ENCODE measurements around the gene CCDC92. TPM values are rescaled to one million over a fixed set of nuclear protein-coding genes. Genes with fewer than 3 reads are reported as not detected.
"Not testable (repeated sequence)": the region's sequence is repeated elsewhere in the genome, so short reads cannot be mapped to it uniquely, and the experiment has no call there.

The CCDC92 gene
- total RNA-seq, 4 donors from 2014 or later: 6.5 to 17.1 (median 10.6) TPM

DNA sequence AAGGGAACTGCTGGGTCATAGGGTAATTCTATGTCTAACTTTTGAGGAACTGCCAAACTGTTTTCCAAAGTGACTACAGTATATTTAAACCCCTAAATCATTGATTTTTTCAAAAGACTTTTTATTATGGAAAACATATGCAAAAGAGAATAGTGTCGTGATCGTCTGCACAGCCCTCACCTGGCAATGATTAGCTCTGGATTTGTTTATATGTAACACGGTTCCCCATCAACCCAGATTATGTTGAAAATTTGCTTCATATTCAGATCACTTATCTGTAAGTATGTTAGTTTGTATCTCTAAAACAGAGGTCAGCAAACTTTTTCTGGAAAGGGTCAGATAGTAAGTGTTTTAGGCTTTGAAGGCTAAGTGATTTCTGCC lies 52.7 kb downstream of the CCDC92 start:
- TF ChIP-seq POLR2AphosphoS5 (IDR thresholded peaks at IDR 0.05) (no peak), EP300 (IDR thresholded peaks at IDR 0.05) (no peak), POLR2A (IDR thresholded peaks at IDR 0.05) (no peak)
- TF ChIP-seq, protein P1, sequence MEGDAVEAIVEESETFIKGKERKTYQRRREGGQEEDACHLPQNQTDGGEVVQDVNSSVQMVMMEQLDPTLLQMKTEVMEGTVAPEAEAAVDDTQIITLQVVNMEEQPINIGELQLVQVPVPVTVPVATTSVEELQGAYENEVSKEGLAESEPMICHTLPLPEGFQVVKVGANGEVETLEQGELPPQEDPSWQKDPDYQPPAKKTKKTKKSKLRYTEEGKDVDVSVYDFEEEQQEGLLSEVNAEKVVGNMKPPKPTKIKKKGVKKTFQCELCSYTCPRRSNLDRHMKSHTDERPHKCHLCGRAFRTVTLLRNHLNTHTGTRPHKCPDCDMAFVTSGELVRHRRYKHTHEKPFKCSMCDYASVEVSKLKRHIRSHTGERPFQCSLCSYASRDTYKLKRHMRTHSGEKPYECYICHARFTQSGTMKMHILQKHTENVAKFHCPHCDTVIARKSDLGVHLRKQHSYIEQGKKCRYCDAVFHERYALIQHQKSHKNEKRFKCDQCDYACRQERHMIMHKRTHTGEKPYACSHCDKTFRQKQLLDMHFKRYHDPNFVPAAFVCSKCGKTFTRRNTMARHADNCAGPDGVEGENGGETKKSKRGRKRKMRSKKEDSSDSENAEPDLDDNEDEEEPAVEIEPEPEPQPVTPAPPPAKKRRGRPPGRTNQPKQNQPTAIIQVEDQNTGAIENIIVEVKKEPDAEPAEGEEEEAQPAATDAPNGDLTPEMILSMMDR (IDR thresholded peaks at IDR 0.05): no peak
- WGBS: 51% methylated on average over 3 of the region's 3 CpGs
- H3K4me1 ChIP-seq: no peaks in the 10 kb centered on the region
- no peak overlapping the region for H3K4me3 ChIP-seq
- H3K27ac ChIP-seq: no peak overlapping the region
- H3K27me3 ChIP-seq: peaks cover 6% of the 10 kb centered on the region
- H3K9me3 ChIP-seq: no peaks in the 10 kb centered on the region
- H3K36me3 ChIP-seq: no peaks in the 10 kb centered on the region
- DNase-seq (ENCODE audit: low spot score in 2 of 2): no peak

DNA sequence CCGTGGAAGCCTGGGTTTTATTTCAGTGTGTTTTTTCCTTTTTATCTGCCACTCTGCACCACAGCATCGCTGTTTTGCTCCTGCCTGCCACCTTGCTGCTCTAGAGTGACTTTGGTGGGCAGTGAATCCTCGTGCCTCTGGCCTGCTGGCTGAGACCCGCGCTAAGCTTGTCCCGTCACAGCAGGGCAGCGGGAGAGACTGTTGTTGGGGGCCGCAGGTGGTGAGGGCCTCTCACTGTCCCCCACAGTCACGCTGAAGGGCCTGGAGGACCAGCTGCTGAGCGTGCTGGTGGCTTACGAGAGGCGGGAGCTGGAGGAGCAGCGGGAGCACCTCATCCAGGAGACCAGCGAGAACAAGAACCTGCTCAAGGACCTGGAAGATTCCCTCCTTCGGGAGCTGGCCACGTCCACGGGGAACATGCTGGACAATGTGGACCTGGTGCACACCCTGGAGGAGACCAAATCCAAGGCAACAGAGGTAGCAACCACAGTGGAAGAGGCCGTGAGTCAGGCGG lies 55.2 kb downstream of the CCDC92 start:
- DNase-seq (ENCODE audit: low spot score in 2 of 2): no peak
- Histone ChIP-seq H3K9me3 (no peaks in the 10 kb centered on the region), H3K4me3 (no peak overlapping the region), H3K4me1 (no peaks in the 10 kb centered on the region), H3K36me3 (no peaks in the 10 kb centered on the region), H3K27ac (no peak overlapping the region), H3K27me3 (peaks cover 15% of the 10 kb centered on the region)
- 87% methylated on average over 18 of the region's 19 CpGs for WGBS
- TF ChIP-seq POLR2AphosphoS5 (IDR thresholded peaks at IDR 0.05): no peak
- TF ChIP-seq, protein P1 (IDR thresholded peaks at IDR 0.05): no peak
- no peak for TF ChIP-seq EP300 (IDR thresholded peaks at IDR 0.05)
- TF ChIP-seq POLR2A (IDR thresholded peaks at IDR 0.05): no peak

DNA sequence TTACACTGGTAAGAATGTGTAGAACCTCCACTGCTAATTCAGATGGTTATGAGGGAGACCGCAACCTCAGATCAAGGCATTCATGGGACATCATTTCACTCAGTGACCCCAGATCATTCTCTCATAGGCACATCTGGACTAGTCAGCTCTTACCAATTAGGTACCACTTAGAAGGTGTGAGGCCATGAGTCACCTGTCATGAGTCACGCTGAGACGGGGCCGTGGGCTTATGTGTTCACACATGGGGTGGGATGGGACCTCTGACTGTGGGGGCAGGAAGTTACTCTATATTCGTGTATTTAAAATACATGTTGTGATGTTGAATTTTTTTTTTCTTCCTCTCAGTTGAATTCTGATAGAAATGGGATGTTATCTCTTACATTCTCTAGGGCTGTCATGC lies 55.9 kb downstream of the CCDC92 start:
- no peak for DNase-seq (ENCODE audit: low spot score in 2 of 2)
- Histone ChIP-seq H3K36me3 (no peaks in the 10 kb centered on the region), H3K27me3 (peaks cover 15% of the 10 kb centered on the region), H3K4me1 (no peaks in the 10 kb centered on the region), H3K27ac (no peak overlapping the region), H3K9me3 (no peaks in the 10 kb centered on the region), H3K4me3 (no peak overlapping the region)
- WGBS: 67% methylated on average over 5 of the region's 5 CpGs
- TF ChIP-seq EP300 (IDR thresholded peaks at IDR 0.05) (no peak), POLR2A (IDR thresholded peaks at IDR 0.05) (no peak), POLR2AphosphoS5 (IDR thresholded peaks at IDR 0.05) (no peak)
- TF ChIP-seq, protein P1 (IDR thresholded peaks at IDR 0.05): no peak

DNA sequence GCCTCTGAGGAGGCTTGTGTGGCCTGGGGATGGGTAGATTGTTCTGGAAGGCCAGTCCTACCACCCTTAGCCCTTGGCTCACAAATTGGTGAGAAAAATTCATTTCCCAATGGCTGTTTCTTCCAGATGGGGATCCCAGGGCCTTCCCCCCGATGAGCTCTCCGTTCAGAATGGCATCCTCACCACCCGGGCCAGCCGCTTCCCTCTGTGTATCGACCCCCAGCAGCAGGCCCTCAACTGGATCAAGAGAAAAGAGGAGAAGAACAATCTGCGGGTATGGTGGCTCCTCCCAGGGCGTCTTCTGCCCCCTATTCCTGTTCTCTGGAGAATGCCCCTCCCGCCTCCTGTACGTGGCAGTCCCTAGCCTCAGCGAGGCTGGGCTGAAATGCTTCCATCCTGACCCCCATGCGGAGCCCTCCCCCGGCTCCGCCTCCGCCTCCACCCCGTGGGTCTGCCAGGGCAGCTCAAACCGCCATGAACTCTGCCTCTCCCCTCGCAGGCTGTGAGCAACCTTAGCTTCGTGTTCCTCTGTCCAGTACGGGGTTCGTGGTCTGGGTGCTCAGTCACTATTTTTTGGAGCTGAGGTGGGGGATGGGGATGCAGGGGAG lies 57.8 kb downstream of the CCDC92 start:
- Histone ChIP-seq H3K4me1 (no peaks in the 10 kb centered on the region), H3K27me3 (peaks cover 15% of the 10 kb centered on the region), H3K4me3 (no peak overlapping the region), H3K27ac (no peak overlapping the region), H3K9me3 (no peaks in the 10 kb centered on the region), H3K36me3 (no peaks in the 10 kb centered on the region)
- TF ChIP-seq POLR2AphosphoS5 (IDR thresholded peaks at IDR 0.05) (no peak), POLR2A (IDR thresholded peaks at IDR 0.05) (no peak)
- 66% methylated on average over 20 of the region's 20 CpGs for WGBS
- DNase-seq (ENCODE audit: low spot score in 2 of 2): no peak

DNA sequence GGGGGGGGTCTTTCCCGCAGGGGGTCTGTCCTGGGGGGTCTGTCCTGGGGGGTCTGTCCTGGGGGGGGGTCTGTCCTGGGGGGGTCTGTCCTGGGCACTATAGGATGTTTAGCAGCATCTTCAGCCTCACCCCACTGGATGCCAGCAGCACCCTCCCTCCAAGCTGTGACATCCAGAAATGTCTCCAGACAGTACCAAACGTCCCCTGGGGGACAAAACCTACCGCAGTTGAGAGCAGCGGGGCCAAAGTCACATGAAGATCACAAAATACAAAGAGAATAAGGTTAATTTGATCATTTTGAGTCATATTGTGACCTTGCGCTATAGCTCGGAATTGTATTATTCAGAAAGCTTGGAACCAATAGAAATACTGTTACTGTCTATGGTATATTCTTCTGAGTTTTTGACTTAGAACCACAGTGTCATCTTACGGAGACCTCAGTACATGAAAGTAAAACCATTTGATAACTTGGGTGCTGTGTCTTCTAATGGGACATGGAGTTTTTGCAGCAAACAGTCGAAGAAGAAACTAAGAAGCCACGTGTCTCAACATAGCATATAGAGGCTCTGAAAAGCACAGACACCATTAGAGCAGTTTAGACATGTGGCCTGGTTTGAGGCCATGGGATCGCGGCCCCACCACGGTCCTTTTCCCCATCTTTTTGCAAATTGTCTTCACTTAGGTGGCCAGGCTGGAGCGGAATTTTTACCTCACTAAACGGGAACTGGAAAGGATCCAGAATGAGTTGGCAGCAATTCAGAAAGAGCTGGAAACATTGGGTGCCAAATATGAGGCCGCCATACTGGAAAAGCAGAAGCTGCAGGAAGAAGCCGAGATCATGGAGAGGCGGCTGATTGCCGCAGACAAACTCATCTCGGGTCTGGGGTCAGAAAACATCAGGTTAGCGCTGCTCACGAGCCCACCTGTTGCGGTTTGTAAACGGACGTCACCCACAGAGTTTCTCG lies 59.9 kb downstream of the CCDC92 start:
- H3K4me1 ChIP-seq: no peaks in the 10 kb centered on the region
- no peaks in the 10 kb centered on the region for H3K36me3 ChIP-seq
- no peak overlapping the region for H3K27ac ChIP-seq
- TF ChIP-seq, protein P1 (IDR thresholded peaks at IDR 0.05): no peak
- no peak for TF ChIP-seq POLR2A (IDR thresholded peaks at IDR 0.05)
- TF ChIP-seq EP300 (IDR thresholded peaks at IDR 0.05): no peak
- TF ChIP-seq POLR2AphosphoS5 (IDR thresholded peaks at IDR 0.05): no peak
- no peak overlapping the region for H3K4me3 ChIP-seq
- H3K9me3 ChIP-seq: no peaks in the 10 kb centered on the region
- no peak for DNase-seq (ENCODE audit: low spot score in 2 of 2)
- H3K27me3 ChIP-seq: peaks cover 10% of the 10 kb centered on the region
- WGBS: 74% methylated on average over 24 of the region's 25 CpGs

DNA sequence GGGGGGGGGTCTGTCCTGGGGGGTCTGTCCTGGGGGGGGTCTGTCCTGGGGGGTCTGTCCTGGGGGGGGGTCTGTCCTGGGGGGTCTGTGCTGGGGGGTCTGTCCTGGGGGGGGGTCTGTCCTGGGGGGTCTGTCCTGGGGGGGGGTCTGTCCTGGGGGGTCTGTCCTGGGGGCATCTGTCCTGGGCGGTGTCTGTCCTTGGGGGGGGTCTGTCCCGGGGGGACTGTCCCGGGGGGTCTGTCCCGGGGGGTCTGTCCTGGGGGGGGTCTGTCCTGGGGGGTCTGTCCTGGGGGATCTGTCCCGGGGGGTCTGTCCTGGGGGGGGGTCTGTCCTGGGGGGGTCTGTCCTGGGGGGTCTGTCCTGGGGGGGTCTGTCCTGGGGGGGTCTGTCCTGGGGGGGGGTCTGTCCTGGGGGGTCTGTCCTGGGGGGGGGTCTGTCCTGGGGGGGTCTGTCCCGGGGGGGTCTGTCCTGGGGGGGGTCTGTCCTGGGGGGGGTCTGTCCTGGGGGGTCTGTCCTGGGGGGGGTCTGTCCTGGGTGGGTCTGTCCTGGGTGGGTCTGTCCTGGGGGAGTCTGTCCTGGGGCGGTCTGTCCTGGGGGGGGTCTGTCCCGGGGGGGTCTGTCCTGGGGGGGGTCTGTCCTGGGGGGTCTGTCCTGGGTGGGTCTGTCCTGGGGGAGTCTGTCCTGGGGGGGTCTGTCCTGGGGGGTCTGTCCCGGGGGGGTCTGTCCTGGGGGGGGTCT lies 60.8 kb downstream of the CCDC92 start:
- H3K36me3 ChIP-seq; H3K27me3 ChIP-seq; H3K4me3 ChIP-seq; H3K9me3 ChIP-seq; H3K27ac ChIP-seq; H3K4me1 ChIP-seq; DNase-seq (ENCODE audit: low spot score in 2 of 2): not testable (repeated sequence)
- WGBS: no CpG with 5 or more reads among the region's 9 CpGs

Measured in suprapubic skin (tissue), 4 donors.